T-helper 1 cell treated with Interleukin-12 subunit alpha and Interleukin-12 subunit beta and Interleukin-4 antibody, amounts not matched to agents 30 ng/mL and 1 ng/mL, for 36 hours (primary cell): ENCODE data around the gene NXPH3. TPM values are rescaled to one million over a fixed set of nuclear protein-coding genes. Genes with fewer than 3 reads are reported as not detected.

Experiments
- intact Hi-C: fragments of 100-400 bp; cut with micrococcal nuclease; formaldehyde crosslinking; loops from one replicate; pipeline ENCODE4 v1.15.1; 2024
- total RNA-seq: library from RNA; stranded (reverse); gene quantifications from 2 replicates; pipeline ENCODE4 v1.2.3, GENCODE V29; 2022

The NXPH3 gene
- total RNA-seq, 1 donor from 2014 or later = not detected

DNA sequence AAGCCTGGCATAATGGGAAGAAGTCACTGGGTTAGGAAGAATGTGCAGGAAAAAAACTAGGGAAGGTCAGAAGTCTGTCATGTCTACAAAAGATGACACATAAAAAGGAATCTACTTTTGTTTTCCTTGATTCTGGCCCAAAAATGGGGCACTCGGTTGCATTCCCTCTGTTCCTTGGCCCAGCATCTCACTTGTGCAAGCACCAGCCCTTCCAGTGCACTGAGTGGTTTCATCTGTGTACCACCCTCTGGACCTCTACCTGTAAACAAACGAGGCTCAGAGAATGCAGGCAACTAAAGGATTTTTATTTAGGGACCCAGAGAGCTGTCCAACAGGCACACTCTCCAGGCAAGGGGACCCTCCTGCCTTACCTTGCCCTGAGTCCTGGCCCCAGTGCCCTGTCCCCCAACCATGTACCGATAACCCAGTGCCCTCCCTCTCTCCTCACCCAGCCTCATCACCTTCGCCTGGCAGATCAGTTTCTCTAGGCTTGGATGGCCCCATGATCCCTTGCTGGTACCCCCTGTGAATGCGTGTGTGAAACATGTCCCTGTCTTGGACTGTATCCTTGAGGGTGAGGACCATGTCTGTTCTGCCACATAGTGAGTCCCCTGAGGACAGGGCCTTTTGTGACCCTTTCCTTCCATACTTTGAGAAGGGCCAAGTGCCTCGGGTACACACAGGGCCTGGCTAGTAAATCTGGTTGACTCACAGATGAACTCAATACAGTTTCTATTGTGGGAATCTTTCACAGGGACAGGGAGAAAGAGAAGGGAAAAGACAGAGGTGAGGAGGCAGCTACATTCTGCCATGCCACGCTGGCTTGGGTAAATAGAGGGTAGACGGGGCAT, 13.3 kb downstream of the NXPH3 start:
- intact Hi-C loops = no loop called here

GRCh38 chr17:49589577-49589927, 13.9 kb downstream of the NXPH3 start:
- intact Hi-C loops = no loop called here

DNA sequence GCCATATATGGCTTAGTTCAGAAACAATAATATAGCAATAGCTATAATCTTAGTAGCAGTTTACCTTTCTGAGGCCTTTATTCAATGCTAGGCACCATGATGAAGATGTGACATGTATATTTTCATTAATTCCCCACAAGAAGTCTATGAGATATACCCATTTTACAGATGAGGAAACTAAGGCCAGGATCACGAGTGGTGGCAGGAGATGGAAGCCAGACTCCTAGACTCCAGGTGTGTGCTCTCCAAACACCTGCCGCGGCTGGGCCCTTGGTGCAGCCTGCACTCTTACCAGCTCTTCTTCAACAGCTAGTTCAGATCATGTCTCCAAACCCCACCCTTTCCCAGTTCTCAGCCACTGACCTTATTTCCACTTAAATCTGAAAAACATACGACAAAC, 15.2 kb downstream of the NXPH3 start:
- intact Hi-C loops = no loop called here

GRCh38 chr17:49592263-49592662, 16.6 kb downstream of the NXPH3 start:
- intact Hi-C loops = no loop called here

DNA sequence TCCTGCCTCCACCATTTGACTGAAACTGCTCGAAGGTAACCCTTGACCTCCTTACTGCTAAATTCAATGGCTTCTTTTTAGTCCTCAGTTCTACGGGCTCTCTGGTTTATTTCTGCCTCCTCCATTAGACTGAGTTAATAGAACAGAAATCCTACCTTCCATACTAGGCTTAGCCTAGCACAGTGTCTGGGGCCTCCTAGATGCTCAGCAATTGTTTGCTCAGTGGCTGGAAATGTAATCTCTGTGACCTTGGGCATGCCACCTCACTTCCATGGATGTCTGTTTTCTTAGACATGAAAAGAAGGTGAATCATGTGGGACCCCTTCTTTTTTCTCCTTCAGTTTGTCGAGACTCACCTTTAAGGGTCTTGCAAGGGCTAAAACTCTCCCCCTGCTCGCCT, 19.7 kb downstream of the NXPH3 start:
- intact Hi-C loops = no loop called here

DNA sequence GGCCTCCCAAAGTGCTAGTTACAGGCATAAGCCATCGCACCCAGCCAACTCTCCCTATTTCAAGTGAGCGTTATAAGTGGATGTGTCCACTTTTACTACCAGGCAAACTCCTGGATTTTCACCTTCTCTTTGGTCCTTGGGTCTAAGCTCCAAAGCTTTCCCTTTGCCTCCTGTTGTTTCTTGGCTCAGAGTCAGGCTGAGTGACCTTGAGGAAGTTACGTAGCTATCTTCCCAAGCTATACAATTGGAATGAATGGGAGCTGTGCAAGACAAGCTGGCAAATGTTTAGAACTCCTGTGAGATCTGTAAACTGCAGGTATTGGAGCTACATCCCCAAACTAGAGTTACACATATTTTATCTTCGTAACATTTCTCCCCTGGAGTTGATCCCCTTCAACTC, 20.3 kb downstream of the NXPH3 start:
- intact Hi-C loops = no loop called here

- intact Hi-C loops = no loop called here
Measured at GRCh38 chr17:49596613-49597244, 21.1 kb downstream of the NXPH3 start.

DNA sequence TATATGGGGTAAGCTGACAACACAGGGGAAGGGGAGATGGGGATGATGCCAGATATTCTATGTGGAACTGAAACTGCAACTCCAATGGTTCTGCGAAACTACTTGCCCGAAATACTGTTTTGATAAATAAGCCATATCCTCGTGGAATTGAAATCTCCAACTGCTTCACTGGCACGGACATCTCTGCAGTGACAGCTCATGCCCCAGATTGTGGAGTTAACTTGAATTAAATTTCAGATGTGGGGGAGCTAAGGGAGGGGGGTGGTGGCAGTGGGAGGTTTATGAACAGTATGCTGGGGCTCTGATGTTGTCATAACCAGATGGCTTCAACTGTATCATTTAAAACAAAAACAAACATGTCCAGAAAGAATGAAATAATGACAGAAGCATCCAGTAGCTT, 21.8 kb downstream of the NXPH3 start:
- intact Hi-C loops = no loop called here

- intact Hi-C loops = no loop called here
Measured at GRCh38 chr17:49597928-49598655, 22.4 kb downstream of the NXPH3 start.

- intact Hi-C loops = no loop called here
Measured at GRCh38 chr17:49598918-49599317, 23.2 kb downstream of the NXPH3 start.

- intact Hi-C loops = no loop called here
Measured at GRCh38 chr17:49600949-49601348, 25.3 kb downstream of the NXPH3 start.

DNA sequence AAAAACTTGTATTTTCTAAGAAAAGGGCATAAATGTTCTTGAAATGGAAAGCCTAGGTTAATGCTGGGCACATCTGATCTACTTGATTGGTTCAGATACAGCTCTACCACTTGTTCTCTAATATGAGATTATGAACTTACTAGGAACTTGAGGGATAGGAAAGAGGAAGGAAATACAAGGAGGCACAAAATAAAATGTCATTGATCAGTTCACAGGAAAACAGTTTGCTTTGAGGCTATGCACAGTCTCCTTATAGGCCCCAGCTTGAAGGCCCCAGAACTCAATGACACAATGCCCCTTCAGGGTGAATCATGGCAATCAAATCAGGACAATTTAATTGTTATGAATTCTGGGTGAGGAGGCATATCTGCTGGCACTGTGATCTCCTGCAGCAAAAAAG, 27.1 kb downstream of the NXPH3 start:
- intact Hi-C loops = no loop called here

- intact Hi-C loops = no loop called here
Measured at GRCh38 chr17:49603238-49603637, 27.6 kb downstream of the NXPH3 start.

- intact Hi-C loops = no loop called here
Measured at GRCh38 chr17:49603720-49604119, 28.0 kb downstream of the NXPH3 start.

- intact Hi-C loops = no loop called here
Measured at GRCh38 chr17:49604314-49604869, 28.7 kb downstream of the NXPH3 start.

DNA sequence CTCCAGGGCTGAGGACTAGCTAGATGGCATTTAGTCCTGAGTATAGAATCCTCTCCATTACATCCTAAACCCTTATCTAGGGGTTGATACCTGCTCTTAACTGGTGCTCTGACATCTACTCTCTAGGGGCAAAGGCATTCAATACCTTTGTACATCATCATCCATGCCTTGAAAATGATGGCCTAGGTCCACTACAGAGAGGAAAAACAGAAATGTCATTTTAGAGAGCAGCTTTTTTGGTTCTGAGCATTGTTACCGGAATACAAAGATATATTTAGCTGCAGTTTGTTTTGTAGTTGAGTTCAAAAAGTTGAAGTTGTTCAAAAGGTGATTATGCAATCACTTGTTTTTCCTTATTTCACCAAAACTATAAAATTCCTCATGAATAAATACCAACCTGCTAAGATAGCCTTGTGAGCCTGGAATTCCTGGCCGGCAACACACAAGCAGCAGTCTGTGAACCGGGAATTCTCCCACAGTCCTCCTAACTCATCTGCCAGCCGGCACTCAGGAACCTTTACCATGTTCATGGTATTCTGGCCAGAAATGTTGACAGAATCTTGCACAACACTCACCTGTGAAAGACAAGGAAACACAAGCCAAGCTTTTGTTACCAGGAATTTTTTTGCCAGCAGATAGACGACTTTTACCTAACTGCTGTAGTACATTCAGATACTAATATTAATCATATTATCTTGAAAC, 35.4 kb downstream of the NXPH3 start:
- intact Hi-C loops = no loop called here

GRCh38 chr17:49612726-49613125, 37.1 kb downstream of the NXPH3 start:
- intact Hi-C loops = no loop called here

- intact Hi-C loops = no loop called here
Measured at GRCh38 chr17:49613182-49613800, 37.6 kb downstream of the NXPH3 start.

GRCh38 chr17:49616086-49616485, 40.4 kb downstream of the NXPH3 start:
- intact Hi-C loops = no loop called here

DNA sequence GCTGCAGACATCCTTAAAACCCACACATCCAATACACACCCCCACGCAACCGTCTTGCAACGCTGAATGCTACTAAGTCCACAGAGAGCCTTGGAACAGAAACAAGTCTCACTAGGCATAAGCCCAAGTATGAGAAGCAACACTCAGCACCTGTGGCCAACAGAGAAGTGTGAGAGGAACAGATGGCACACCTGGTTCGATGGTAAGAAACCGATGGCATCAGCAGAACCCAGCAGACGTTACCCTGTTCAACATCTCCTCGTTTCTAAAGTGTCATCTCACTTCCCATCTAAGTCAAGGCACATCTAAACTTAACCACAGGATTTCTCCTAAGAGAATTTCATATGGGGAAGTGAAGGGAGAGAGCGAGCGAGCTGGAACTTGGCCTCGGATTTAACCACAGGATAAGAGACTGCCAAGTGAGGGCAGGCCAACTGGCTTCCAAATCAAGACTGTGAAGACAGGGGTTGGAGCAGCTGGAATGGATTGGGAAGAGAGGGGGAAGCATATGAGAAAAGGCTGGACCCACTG, 41.0 kb downstream of the NXPH3 start:
- intact Hi-C loops = no loop called here
